Measurements from ENCODE around the gene VSTM2L.

- TF ChIP-seq, protein P1, sequence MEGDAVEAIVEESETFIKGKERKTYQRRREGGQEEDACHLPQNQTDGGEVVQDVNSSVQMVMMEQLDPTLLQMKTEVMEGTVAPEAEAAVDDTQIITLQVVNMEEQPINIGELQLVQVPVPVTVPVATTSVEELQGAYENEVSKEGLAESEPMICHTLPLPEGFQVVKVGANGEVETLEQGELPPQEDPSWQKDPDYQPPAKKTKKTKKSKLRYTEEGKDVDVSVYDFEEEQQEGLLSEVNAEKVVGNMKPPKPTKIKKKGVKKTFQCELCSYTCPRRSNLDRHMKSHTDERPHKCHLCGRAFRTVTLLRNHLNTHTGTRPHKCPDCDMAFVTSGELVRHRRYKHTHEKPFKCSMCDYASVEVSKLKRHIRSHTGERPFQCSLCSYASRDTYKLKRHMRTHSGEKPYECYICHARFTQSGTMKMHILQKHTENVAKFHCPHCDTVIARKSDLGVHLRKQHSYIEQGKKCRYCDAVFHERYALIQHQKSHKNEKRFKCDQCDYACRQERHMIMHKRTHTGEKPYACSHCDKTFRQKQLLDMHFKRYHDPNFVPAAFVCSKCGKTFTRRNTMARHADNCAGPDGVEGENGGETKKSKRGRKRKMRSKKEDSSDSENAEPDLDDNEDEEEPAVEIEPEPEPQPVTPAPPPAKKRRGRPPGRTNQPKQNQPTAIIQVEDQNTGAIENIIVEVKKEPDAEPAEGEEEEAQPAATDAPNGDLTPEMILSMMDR (IDR thresholded peaks at IDR 0.05; ENCODE audit: extremely low read depth in 1 of 2, insufficient read depth in 1 of 2, low read depth in 1 of 2, low read length in 2 of 2) = no peak
- TF ChIP-seq EZH2 (IDR thresholded peaks at IDR 0.05; ENCODE audit: borderline replicate concordance, low read depth, low read length, severe bottlenecking) = no peak
- TF ChIP-seq, protein P2, sequence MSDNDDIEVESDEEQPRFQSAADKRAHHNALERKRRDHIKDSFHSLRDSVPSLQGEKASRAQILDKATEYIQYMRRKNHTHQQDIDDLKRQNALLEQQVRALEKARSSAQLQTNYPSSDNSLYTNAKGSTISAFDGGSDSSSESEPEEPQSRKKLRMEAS (IDR thresholded peaks at IDR 0.05; ENCODE audit: insufficient read depth, insufficient read length) = no peak
- no peak for TF ChIP-seq GATA2 (IDR thresholded peaks at IDR 0.05; ENCODE audit: insufficient read depth, insufficient read length, low read depth, low read length)
- no peak for TF ChIP-seq POLR2AphosphoS5 (IDR thresholded peaks at IDR 0.05; ENCODE audit: insufficient read depth, low read depth, low read length)
- TF ChIP-seq POLR2A (IDR thresholded peaks at IDR 0.05; ENCODE audit: low read depth, low read length) = no peak
- TF ChIP-seq MYC (IDR thresholded peaks at IDR 0.05; ENCODE audit: low read depth, low read length) = no peak
- TF ChIP-seq JUN (IDR thresholded peaks at IDR 0.05; ENCODE audit: borderline replicate concordance, insufficient read depth, insufficient read length, low read depth) = no peak
Observed at GRCh38 chr20:37901240-37901639, 1.7 kb upstream of the VSTM2L start.
